Testis (tissue), 3 donors: ENCODE measurements around the gene TK2. TPM values are rescaled to one million over a fixed set of nuclear protein-coding genes. Genes with fewer than 3 reads are reported as not detected.

Experiments used
- DNase-seq: peaks from one replicate; pipeline ENCODE4 v3.0.0-alpha.2; 2019
- H3K27ac ChIP-seq, 2 donors: fragments of 200-600 bp; sonication (generic); one replicate each; pipeline ENCODE4 v1.5.1; 2019
- H3K27me3 ChIP-seq: fragments of 200-600 bp; sonication (generic); one replicate; pipeline ENCODE4 v1.5.1; 2019
- H3K36me3 ChIP-seq: fragments of 200-600 bp; sonication (generic); one replicate; pipeline ENCODE4 v1.5.1; 2017; ENCODE audit warnings: low read depth; ENCODE audit errors: missing control alignments
- H3K4me1 ChIP-seq: fragments of 200-600 bp; sonication (generic); one replicate; pipeline ENCODE4 v1.5.1; 2019
- H3K4me3 ChIP-seq, 2 donors: fragments of 200-600 bp; sonication (generic); one replicate each; pipeline ENCODE4 v1.5.1; 2017 to 2019
- H3K9me3 ChIP-seq: fragments of 200-600 bp; sonication (generic); one replicate; pipeline ENCODE4 v1.5.1; 2017
- CTCF ChIP-seq, 3 experiments: fragments of 450-650 bp in 2 of 3; fragments of 200-600 bp in 1 of 3; sonication (generic) in 1 of 3; IDR thresholded peaks; one replicate each; pipeline ENCODE4 v1.5.1; 2016 to 2019; ENCODE audit warnings: antibody characterized with exemption in 3 of 3, mild to moderate bottlenecking in 2 of 3, moderate library complexity in 1 of 3
- POLR2A ChIP-seq: fragments of 450-650 bp; IDR thresholded peaks from one replicate; pipeline ENCODE4 v1.6.1; 2017; ENCODE audit warnings: antibody characterized with exemption, mild to moderate bottlenecking, moderate library complexity
- WGBS, 2 donors: methylation state at CpG; one replicate each; pipeline ENCODE4 v1.1.5; 2018; 5-methylcytosine and 5-hydroxymethylcytosine counted together
- intact Hi-C: fragments of 100-400 bp; cut with DNase I; formaldehyde crosslinking; loops from one replicate; pipeline ENCODE4 v1.15.1; 2023; ENCODE audit warnings: low total_unique reads
- polyA plus RNA-seq: library from polyadenylated mRNA; stranded (reverse); fragments of 350-450 nt; fragmentation: Illumina TruSeq; extraction: RNeasy Lipid Tissue Mini Kit (QIAGEN cat#74804); gene quantifications from one replicate; pipeline ENCODE4 v1.2.3, GENCODE V29; 2014; ENCODE audit warnings: low read depth, low replicate concordance; ENCODE audit not compliant: insufficient read depth
- total RNA-seq, 2 donors: library from RNA; depleted of rRNA; stranded (reverse); fragments of >200 nt; gene quantifications; one replicate each; pipeline ENCODE4 v1.2.3, GENCODE V29; 2016

The TK2 gene
- total and polyA plus RNA-seq, 3 donors from 2014 or later, result 51.7 to 73.4 (median 66.8) TPM

- no peak for DNase-seq
- intact Hi-C loops, result no loop called here
- TF ChIP-seq POLR2A (no peak), CTCF (IDR thresholded peaks at IDR 0.05) (no peak)
- Histone ChIP-seq H3K27ac (no peak overlapping the region), H3K9me3 (no peaks in the 10 kb centered on the region), H3K27me3 (no peaks in the 10 kb centered on the region), H3K36me3 (no peaks in the 10 kb centered on the region), H3K4me1 (no peaks in the 10 kb centered on the region), H3K4me3 (no peak overlapping the region)
- WGBS, 2 donors, result 93 to 98% methylated on average over 2 of the region's 2 CpGs
These were observed 54.5 kb downstream of the TK2 start for GRCh38 chr16:66495440-66495839.

DNA sequence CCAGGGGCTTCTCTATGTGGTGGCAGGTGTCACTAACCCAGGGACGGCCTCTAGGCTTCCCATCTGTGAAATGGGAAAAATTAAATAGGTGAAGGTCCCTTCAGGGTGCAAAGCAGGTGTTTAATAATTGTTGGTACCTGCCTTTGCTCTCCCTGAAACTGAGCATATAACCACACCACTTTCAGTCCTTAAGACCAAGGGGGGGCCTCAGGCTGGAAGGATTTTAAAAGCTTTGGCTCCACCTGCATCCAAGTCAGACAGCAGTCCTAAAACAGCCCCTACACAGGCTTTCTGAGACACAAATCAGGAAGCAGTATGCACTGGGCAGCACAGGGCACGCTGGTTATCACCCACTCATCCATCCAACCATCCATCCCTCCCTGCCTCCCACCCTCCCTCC, 55.0 kb downstream of the TK2 start:
- Histone ChIP-seq H3K27ac (no peak overlapping the region), H3K4me1 (no peaks in the 10 kb centered on the region), H3K4me3 (no peak overlapping the region), H3K9me3 (no peaks in the 10 kb centered on the region), H3K27me3 (no peaks in the 10 kb centered on the region), H3K36me3 (no peaks in the 10 kb centered on the region)
- no peak for DNase-seq
- whole genome bisulfite sequencing, 2 donors, result 91 to 98% methylated on average over 2 of the region's 2 CpGs
- intact Hi-C loops, result no loop called here
- TF ChIP-seq CTCF (IDR thresholded peaks at IDR 0.05) (no peak), POLR2A (no peak)

DNA sequence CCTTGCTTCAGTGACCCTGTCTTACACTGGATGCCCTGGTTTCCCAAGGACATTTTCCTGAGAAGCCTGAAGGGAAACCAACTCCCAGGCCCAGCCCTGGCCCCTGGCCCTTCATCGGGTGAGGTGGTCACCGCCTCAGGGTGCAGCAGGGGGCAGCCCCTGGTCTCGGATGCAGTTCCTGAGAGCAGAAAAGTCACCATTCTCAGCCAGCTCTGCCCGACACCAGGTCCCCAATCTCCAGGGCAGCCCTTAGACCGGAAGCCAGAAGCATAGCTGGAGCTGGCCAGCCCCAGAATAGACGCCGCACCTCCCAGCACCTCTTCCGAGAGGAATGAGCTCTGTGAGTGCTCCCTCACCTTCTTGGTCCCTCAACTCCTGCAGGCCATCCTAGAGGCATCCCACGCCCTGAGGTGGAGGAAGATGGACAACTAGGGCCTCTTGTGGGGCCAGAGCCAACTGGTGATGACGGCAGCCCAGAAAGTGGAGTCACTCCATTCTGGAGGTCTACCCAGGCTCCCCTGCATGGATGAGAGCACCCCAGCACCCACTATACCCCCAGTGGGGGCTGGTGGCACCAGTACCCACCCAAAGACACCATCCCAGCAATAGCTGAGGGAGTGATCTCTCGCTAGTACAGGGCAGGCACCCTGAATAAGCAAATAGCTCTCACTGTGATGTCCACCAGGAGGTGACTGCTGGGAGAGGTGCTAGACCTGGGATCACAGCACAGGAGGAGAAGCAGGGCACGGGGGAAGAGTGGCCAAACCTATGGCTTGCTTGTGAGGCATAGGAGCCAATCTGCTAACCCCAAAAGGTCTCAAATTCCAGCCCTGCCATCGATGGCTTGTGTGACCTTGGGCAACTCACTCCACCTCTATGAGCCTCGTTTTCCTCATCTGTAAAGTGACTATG, 56.2 kb downstream of the TK2 start:
- Histone ChIP-seq H3K36me3 (no peaks in the 10 kb centered on the region), H3K4me3 (no peak overlapping the region), H3K27ac (no peak overlapping the region), H3K9me3 (no peaks in the 10 kb centered on the region), H3K4me1 (no peaks in the 10 kb centered on the region), H3K27me3 (no peaks in the 10 kb centered on the region)
- no peak for TF ChIP-seq POLR2A
- no peak for TF ChIP-seq CTCF (IDR thresholded peaks at IDR 0.05)
- intact Hi-C loops, result no loop called here
- 95% methylated on average over 4 to 13 of the region's 14 CpGs for WGBS, 2 donors
- DNase-seq, result no peak

DNA sequence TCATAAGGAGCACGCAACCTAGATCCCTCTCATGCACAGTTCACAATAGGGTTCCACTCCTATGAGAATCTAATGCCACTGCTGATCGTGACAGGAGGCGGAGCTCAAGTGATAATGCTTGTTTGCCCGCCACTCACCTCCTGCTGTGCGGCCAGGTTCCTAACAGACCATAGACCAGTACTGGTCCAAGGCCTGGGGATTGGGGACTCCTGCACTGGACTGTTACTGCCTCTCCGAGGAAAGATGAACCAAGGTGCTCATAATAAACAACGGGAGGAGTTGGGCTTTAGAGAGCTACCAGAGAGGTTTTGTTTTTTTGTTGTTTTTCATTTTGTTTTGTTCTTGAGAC, 58.2 kb downstream of the TK2 start:
- Histone ChIP-seq H3K36me3 (no peaks in the 10 kb centered on the region), H3K27me3 (no peaks in the 10 kb centered on the region), H3K27ac (no peak overlapping the region), H3K9me3 (no peaks in the 10 kb centered on the region), H3K4me3 (no peak overlapping the region), H3K4me1 (peaks cover 7% of the 10 kb centered on the region)
- WGBS, 2 donors, result 91 to 92% methylated on average over 7 of the region's 7 CpGs
- intact Hi-C loops, result no loop called here
- no peak for TF ChIP-seq POLR2A
- no peak for TF ChIP-seq CTCF (IDR thresholded peaks at IDR 0.05)
- no peak for DNase-seq
